Measurements from ENCODE around the gene SPATA31E1.
"Not testable (repeated sequence)": the region's sequence is repeated elsewhere in the genome, so short reads cannot be mapped to it uniquely, and the experiment has no call there.

SPATA31E1 gene

DNA sequence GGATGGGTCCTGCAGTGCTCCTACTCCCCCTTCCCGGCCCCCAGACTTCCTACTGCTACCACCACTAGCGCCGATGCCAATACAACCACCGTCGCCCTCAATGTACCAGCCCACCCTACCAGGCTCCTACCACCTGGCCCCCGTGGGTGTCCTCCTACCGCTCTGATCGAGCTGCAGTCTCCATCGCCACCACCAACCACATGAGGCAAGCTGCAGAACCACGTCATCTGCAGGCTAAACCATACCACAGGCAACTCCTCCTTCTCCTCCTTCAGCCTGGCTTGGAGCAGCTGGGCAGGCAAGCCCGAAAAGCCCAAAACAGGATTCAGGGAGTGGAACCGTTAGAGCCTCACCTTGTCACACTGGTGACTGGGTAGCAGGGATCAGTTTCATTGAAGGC lies 54.7 kb downstream of the SPATA31E1 start:
- DNase-seq = not testable (repeated sequence)

DNA sequence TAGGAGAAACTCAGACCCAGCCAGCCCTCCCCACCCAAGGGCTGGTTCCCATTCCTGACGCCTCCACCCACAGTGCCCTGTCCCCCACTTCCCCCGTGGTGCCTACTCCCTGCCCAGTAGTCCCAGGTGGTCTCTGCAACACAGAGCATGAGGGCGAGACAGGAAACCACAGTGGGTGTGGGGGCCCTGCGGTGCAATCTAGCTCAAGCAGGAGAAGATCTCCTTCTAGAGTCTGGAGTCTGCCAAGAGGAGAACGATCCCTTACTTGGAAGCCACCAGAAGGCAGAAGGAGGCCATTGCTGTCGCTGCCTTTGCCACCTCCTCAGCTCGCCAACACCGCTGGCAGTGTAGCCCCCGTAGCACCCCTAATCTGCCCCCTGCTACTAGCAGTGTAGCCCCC lies 55.2 kb downstream of the SPATA31E1 start:
- not testable (repeated sequence) for DNase-seq

DNA sequence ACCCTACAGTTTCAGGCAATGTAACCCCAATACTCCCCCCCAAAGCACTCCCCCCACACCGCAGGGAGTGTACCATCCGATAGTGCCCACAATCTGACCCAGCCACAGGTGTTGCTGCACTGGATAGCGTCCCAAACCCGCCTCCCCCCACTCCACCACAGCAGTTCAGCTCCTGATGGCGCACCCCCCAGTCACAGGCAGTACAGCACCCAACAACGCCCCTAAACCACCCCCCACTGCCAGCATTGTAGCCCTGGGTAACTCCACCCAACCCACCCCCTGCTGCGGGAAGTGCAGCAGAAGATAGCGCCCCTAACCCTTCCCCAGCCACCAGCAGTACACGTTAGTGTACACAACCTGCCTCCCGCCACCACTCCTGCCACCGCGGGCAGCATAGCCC lies 55.7 kb downstream of the SPATA31E1 start:
- DNase-seq = not testable (repeated sequence)

All from NCI-H2081 (cell line).